Epidermal melanocyte (primary cell): Measurements from ENCODE around the gene KCNF1.

ENCODE experiments used
- DNase-seq: peaks from one replicate; pipeline ENCODE4 v3.0.0; 2011; ENCODE audit warnings: low spot score; ENCODE audit not compliant: insufficient read length

The KCNF1 gene

DNA sequence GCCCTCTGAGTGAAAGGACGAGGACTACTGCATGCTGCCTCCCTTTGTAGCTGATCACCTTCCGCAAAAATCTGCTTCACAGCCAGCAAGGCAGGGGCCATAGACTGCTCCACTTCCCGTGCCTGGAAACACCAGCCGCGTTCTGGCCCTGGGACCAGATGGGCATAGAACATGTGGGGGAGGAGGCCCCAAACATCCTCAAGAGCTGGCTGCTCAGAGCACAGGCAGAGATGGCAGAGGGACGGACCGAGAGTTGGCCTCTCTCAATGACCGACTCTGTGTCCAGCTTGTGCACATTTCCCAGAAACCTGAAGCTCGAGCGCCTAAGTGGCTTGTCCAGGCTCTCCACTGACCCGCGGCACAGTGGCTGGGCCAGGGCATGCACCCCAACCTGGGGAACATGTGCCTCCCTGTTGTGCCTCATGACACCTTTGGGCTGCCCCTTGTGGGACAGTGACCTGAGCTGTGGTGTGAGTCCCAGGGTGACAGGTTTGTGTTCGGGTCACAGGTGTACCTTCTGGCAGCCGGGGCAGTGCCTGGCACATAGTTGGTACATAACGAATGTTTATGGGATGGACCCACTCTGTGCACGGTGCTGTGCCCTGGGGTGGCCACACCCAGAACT is 9.1 kb downstream of the KCNF1 start:
- DNase-seq: no peak

DNA sequence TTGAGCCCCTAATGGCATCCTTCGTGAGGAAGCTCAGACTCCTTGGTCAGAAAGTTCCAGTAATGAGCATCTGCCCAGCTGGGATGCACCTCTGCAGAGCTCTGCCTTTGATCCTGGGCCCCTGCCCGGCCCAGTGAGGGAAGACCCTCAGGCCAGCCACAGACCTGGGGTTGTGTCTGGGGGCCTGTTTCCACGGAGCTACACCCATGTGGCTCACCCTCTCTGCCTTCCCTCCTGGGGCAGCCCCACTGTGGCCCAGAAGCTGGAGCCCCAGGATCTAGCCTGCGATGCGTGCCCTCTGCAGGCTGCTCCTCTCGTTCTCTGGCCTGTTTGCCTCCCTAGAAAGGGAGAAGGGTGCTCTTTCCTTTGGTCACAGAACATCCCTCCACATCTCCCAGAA is 9.8 kb downstream of the KCNF1 start:
- DNase-seq: no peak

DNA sequence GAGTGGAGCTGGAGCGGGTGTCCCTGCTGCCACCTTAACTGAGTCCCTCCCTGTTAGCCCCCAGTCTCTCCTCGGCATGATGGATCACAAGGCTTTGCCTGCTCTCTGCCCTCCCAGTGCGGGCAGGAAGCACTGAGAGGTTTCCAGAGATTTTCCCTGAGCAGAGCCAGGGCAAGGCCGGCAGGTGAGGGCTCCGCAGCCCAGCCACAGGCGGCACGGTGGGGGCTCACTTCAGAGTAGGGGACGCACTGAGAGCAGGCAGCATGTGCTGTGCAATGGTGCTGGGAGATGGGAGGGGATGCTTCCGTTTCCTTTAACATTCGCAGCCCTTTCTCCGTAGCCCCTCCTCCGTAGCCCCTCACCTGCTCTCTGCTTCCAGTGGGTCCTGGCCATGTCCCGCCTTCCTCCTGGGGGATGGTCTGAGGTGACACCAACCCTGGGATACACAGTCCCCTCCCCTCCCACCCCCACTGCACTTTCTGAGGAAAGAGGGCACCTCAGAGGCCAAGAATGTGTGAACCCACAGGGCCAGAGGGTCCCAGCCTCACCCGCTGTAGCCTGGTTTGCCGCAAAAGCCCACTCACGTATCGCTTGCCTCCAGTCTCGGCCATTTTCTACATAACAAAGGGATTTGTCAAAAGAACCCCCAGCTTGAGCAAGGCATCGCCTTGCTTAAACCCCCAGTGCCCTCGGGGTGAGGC is 10.7 kb downstream of the KCNF1 start:
- DNase-seq: no peak

DNA sequence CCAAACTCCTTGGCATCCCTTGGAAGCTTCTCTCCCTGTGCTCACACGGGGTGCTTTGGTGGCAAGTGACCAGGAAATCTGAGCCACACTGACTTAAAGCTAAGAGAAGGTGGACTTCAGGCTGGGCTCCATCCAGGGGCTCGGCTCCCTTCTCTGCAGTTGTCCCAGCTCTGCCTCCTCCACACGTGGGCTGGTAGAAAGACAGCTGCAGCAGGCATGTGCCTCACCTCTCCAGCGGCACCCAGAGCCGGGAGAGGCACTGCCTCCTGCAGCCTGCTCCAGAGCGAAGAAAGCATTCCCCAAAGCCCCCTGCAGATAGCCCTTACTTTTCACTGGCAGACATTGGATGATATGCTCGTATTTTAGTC is 11.3 kb downstream of the KCNF1 start:
- no peak for DNase-seq

DNA sequence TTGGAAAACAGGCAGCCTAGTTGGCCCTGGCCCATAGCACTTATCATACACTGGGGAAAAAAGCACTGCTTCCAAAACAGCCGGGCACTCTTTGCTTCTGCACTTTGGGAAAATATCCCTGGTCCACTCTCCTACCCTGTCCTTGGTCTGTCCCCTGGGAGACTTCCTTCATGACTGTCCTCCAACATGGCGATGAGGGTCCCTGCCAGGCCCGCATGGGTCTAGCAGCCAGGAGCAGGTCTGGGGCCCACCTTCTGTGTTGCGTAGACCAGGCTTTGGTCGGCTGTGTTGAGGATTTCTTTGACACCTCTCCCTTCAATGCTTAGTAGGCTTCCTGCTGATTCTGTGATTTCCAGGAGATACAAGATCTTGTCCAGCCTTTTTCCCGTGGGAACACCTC is 12.2 kb downstream of the KCNF1 start:
- DNase-seq: no peak

DNA sequence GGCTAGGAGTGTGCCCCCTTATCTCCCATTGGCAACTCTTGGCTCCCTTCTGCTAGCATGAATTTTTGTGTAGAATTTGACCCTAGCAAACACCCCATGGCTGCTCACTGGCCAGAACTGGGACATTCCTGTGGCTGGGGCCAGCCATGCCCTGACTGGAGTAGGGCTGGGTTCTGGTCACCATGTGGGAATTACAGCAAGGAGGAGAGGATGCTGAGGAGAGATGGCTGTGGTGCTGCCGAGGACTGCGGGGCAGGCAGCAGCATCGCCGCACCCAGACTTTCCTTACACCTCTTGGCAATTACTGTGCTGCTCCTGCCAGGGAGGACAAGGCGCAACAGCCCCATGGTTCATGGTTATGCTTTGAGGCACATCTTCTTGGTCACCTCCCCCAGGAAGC is 12.7 kb downstream of the KCNF1 start:
- peak; percentile 70 for DNase-seq

DNA sequence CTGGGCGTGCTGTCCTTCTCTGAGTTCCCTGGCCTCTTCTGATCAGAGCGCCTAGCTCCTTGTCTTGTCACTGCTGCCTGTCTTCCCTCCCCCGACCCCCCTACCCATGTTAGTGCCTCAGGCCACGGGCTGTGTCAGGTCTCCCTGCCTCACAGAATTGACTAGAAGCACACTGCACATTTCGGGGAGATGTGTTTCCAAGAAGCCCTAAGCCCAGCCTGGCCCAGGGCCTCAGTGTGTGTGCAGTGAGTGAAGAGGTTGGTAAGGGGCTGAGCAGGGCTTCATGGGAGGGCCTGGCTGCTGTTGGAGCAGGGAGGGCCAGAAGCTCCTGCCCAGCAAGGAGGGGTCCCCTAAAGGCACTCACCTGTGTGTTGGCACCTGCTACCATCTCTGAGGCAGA is 13.1 kb downstream of the KCNF1 start:
- no peak for DNase-seq

DNA sequence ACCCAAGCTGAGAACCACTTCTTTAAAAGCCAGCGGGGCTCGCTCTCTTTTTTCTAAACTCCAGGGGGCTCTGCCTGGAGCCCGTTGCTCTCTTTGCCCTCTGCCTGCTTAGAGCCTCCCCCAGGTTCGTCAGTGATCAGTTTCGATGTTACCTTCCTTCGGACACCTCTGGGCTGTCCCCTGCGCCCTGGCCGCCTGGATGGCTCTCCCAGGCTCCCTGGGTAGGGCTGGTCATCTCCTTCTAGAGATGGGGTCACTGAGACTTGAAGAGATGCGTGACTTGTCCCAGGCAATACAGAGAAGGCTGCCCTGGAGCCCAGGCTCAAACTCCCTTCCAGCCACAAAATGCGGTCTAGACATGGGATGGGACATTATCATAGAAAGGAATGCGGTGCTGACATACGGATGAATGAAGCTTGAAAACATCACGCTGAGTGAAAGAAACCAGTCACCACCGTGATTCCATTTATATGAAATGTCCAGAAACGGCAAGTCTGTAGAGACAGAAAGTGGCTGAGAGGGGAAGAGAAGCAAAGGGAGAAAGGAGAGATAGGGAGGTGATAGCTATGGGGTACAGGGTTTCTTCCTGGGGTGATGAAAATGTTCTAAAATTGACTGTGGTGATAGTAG is 14.6 kb downstream of the KCNF1 start:
- DNase-seq: no peak

DNA sequence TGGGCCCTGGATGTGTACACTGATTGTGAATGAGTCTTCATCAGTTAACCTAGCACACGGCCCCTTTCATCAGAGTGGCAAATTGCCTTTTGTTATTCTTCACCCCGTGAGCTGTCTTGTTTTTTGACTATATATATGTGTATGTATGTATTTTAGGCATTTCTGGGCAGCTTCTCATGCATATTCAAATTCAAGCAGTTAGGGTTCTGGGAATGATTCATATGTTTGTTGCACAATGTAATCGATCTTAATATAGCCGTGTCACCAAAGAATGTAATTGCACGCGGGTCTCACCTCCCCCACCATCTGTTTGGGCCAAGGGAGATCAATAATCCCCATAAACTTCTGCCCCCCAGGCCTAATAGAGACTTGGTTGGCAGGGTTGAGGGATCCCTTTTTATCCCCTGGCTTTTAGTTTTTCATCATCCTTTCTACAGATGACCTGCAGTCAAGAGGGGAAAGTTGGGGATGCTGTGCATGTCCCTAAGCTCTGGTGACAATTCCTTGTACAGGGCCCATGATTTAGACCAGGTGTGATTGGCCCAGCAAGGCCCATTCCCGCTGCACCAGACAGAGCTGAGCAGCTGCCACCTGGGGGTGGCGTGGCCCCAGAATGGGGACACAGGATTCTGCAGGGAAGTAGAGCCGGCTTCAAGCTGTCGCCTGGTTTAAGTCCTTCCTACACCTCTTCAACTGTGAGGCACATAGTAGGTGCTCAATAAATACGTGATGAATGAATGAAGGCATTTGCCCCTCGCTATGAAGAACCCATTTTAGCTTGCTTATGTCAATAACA is 19.2 kb downstream of the KCNF1 start:
- no peak for DNase-seq

DNA sequence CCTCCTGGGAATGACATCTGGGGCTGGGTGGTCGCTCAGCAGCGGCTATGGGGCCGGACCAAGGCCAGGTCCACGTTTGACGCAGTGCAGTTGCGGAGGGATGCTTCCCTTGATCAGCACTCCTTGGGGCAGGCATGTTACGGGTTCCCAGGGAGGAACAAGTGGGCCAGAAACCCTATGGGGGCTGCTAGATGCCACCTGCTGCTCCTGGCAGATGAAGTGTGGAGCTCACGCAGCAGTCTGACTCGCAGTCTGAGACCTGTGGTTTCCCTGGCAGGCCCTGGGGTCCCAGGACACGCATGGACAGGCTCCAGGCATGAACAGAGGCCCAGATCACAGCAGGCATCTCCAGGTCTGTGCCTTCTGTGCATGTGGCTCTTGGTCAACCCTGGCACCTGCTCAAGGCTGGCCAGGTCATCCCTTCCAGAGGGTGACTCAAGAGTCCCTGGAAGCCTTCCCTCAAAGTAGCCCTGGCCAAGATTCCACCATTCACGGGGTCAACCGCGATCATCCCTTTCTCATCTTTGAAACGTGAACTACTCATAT is 20.0 kb downstream of the KCNF1 start:
- no peak for DNase-seq

DNA sequence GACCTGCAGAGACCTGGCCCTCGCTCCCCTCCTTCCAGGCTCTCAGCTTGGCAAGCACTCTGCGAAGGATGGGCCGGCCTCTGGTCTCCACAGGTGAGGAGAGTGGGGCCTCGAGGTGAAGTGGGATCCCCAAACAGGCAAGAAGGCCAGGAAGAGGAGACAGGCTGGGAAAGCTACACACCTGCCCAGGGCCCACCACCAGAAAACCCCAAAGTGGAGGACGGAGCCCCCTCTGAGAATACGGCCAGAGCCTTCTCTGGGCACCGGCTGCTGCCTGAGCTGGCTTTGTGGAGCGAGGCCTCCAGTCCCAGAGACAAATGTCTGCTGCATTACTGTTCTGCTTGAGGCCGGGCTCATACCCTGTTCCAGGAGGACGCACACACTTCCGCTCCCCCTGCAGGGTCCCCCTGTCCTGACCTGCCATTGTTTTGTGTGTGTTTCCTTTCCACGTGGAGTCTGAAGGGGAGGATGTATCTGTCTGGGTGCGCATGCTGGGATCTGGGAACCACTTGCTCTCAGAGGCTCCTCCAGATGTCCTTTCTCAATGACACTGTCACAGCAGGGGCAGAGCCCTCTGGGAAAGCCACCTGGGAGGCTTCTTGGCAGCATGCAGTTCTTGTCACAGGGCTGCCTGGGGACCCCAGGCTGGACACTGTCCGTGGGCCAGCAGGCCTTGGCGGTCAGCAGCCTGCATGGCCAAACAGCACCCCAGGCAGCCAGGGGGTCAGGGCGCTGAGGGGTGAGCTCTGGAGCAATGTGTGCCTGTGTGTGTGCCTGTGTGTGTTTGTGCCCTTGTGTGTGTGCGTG is 20.8 kb downstream of the KCNF1 start:
- no peak for DNase-seq

DNA sequence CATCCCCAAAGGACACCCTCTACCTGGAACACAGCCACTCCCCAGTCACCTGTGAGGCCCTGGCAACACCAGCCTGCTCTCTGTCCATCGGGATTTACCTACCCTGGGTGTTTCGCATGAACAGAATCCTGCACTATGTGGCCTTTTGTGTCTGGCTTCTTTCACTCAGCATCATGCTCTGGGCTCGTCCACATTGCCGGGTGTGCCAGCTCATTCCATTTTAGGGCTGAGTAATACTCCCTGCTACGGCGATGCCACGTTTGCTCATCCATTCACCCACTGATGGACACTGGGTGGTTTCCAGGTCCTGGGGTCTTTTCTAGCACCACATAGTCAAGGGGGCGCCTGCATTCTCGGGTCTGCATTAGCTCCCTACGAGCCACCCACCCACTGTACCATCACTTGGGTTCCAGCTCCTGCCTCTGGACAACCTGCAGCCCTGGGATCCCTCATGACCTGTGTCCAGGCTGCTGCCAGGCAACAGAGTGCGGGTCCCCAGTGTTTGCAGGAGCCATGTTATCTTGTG is 22.0 kb downstream of the KCNF1 start:
- no peak for DNase-seq

DNA sequence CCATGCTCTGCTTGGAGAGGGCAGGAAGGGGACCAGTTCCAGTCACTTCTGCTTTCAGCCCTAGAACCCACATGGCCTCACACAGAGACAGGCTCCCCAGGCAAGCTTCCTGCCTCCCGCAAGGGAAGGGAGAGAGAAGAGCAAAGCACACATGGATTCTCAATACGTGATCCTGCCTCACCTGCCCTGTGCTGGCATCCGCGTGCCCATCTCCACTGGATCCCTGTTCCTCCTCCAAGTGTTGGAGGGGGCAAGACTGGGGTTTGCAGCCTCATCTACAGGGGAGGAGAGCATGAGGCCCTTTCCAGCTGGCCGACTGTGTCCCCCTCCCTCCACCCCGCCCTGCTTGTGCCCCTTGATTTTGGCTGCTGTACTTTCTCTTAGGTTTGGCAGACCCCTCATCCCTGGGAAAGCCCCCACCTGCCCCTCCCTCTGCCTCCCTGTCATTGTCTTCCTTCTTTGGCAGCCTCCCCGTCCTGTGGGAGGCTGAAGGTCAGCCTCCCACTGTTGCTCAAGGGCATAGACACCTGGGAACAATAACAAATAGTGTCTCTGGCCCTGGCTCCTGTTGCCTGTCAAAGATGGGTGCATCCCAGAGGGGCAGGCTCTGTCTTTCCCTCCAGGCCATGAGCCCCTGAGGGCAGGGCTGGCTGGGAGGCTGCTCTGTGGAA is 22.7 kb downstream of the KCNF1 start:
- DNase-seq: no peak

DNA sequence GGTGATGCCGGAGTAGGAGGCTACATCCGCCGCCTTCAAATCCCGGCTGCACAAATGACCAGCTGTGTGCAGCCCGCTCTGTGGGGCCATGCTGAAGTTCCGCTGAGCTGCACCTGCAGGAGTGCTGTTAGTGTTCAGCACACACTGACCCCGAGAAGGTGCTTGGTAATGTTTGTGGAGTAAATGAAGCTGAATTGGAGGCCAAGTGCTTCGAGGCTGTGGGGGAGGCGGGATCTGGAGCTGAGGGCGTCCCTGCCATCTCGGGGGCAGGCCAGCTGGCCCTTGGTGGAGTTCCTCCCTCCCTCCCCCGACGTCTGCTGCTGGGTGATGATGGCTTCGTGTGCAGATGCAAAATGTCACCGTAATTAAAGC is 23.2 kb downstream of the KCNF1 start:
- DNase-seq: no peak

DNA sequence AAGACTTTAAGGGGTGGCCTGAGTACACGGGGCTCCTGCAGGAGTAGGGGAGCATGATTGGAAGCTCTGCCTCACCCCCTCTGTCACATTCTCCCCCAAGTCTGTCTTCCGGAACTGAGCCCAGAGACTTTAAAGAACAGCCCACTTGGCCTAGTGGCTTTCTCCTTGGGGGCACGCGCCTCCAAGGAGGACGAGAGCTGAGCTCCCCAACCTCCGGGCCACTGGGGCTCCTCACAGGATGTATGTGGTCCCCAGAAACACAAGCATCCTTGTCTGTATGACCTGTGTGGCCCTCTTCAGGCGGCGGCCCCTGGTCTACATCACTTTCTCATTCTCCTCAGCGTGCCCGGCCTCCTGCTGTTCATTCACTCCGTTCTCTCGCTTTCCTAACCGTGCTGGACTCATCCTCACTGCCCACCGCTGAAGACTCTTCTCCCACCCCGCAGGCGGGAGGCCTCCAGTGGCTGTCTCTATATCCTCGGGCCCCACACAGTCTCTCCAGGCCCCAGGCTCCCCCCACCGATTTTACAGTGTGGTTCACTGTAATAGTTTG is 23.7 kb downstream of the KCNF1 start:
- no peak for DNase-seq

DNA sequence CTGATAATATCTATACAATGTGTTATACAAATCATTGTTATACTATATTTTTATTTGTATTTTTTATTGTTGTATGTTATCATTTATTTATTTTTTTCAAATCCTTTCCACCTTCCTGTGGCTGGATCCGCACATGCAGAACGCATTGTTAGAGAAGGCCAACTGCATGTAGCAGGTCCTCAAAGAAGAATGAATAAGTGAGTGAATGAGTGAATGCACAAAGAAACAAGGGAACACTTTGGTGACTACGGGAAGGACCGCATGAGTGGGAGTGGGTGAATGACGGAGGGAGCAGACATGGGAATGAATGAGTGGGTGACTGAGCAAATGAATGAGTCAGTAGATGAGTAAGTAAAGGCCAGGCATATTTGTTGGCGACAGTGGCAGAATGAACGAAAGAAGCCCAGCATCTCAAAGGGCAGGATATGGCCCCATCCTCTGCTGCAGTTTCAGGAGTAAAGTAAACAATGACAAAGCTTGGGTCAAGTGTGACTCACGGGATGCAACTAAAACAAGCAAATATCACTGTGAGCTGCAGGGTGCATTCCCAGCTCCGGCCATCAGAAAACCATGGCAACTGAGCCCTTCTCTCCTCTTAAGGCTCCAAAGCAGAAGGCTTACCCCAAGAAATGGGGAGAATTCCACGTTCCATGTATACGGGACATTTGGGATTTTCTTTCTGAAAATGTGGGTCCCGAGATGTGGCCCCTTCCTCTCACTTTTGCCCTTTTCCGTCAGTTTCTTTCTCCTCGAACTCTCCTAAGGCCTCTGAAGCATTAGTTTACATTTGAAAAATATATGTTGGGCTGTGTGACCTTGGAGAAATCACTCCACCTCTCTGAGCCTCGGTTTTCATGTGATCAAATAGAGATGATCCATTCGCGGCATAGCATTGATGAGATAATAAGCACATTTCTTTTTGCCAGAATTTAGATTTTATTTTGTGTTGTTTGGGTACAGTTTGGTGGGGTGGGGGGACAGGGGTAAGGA is 24.5 kb downstream of the KCNF1 start:
- peak; percentile 61 for DNase-seq

DNA sequence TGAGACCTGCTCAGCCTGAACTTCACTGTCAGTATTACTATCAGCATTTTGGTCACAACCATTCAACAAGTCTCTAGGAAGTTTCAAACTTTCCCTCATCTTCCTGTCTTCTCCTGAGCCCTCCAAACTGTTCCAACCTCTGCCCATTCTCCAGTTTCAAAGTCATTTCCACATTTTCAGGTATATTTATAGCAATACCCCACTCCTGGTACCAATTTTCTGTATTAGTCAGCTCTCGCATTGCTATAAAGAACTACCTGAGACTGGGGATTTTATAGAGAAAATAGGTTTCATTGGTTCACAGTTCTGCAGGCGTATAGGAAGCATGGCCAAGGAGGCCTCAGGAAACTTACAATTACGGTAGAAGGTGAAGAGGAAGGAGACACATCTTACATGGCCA is 27.3 kb downstream of the KCNF1 start:
- DNase-seq: no peak

DNA sequence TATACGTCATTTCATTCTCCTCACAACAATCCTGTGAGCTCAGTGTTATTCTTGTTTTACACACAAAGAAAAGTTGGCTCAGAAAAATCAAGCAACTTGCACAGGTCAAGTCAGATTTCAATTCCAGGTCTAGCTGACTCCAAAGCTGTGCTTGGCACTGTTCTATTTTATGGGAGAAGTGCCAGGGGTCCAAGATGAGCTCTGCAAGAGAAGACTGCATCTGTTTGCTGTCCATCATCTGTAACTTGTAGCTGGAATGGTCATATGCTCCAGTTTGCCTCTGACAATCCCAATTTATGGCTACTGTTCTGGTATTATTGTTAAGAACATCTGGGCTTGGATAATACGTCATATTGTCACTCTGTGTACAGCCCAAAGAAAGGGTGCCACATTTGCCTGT is 28.9 kb downstream of the KCNF1 start:
- no peak for DNase-seq

DNA sequence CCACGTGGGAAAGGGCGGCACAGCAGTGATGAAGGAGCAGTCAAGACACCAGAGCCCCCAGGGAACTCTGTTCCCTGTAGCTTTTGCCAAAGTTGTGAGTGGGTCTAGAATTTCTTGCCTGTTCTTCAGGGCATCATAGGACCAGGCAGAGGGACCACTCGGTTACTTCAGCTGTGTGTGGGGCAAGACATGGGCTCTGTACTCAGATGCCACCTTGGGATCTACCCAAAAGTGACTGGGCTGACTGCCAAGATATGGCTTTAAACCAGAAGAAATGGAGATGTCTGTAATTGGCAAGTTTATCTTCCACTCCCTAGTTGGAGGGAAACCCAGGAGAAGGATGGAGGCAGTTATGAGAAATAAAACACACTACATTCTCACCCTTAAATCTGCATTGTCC is 29.6 kb downstream of the KCNF1 start:
- DNase-seq: no peak
